ENCODE data around the gene SUGCT. TPM values are rescaled to one million over a fixed set of nuclear protein-coding genes. Genes with fewer than 3 reads are reported as not detected.

The SUGCT gene
- total and polyA plus RNA-seq, 2 of the 13 experiments (the other 11 are each of a cell fraction or from before 2014, with no cell fraction given) = 10.1 to 22.2 TPM

GRCh38 chr7:40866601-40867000, 731.8 kb downstream of the SUGCT start:
- no peak overlapping the region for H3K27ac ChIP-seq (ENCODE audit: extremely low read length, insufficient read depth, low read length)
- ATAC-seq (no peak), FAIRE-seq (no peak), DNase-seq (ENCODE audit: low spot score) (no peak)
- TF ChIP-seq, protein P1, sequence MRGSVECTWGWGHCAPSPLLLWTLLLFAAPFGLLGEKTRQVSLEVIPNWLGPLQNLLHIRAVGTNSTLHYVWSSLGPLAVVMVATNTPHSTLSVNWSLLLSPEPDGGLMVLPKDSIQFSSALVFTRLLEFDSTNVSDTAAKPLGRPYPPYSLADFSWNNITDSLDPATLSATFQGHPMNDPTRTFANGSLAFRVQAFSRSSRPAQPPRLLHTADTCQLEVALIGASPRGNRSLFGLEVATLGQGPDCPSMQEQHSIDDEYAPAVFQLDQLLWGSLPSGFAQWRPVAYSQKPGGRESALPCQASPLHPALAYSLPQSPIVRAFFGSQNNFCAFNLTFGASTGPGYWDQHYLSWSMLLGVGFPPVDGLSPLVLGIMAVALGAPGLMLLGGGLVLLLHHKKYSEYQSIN (CRISPR knock-in tag; IDR thresholded peaks at IDR 0.05; ENCODE audit: borderline replicate concordance) = no peak
- TF ChIP-seq TBL1XR1 (IDR thresholded peaks at IDR 0.05; ENCODE audit: borderline replicate concordance, low read length, partially characterized antibody) (no peak), ZNF251 (CRISPR knock-in tag; IDR thresholded peaks at IDR 0.05) (no peak), RELA (CRISPR knock-in tag; IDR thresholded peaks at IDR 0.05) (no peak), KLF15 (CRISPR knock-in tag; IDR thresholded peaks at IDR 0.05; ENCODE audit: borderline replicate concordance) (no peak), DPF2 (CRISPR knock-in tag; IDR thresholded peaks at IDR 0.05; ENCODE audit: borderline replicate concordance, low read depth) (no peak), MAFG (CRISPR knock-in tag; IDR thresholded peaks at IDR 0.05) (no peak), ZNF101 (CRISPR knock-in tag; IDR thresholded peaks at IDR 0.05; ENCODE audit: borderline replicate concordance, low read depth) (no peak), ISX (CRISPR knock-in tag; conservative IDR thresholded peaks at IDR 0.05) (no peak), TCF12 (IDR thresholded peaks at IDR 0.05) (no peak), TCF12 (CRISPR knock-in tag; IDR thresholded peaks at IDR 0.05) (no peak), SRSF9 (IDR thresholded peaks at IDR 0.05; ENCODE audit: borderline replicate concordance, insufficient read depth, low read depth, low read length, poor library complexity, severe bottlenecking) (no peak), CBX1 (IDR thresholded peaks at IDR 0.05; ENCODE audit: low read depth) (no peak), PRPF4 (IDR thresholded peaks at IDR 0.05; ENCODE audit: low read depth, low read length, poor library complexity, severe bottlenecking) (no peak)
- TF ChIP-seq, protein P2, sequence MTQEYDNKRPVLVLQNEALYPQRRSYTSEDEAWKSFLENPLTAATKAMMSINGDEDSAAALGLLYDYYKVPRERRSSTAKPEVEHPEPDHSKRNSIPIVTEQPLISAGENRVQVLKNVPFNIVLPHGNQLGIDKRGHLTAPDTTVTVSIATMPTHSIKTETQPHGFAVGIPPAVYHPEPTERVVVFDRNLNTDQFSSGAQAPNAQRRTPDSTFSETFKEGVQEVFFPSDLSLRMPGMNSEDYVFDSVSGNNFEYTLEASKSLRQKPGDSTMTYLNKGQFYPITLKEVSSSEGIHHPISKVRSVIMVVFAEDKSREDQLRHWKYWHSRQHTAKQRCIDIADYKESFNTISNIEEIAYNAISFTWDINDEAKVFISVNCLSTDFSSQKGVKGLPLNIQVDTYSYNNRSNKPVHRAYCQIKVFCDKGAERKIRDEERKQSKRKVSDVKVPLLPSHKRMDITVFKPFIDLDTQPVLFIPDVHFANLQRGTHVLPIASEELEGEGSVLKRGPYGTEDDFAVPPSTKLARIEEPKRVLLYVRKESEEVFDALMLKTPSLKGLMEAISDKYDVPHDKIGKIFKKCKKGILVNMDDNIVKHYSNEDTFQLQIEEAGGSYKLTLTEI (CRISPR knock-in tag; conservative IDR thresholded peaks at IDR 0.05) = no peak
- TF ChIP-seq, protein P3, sequence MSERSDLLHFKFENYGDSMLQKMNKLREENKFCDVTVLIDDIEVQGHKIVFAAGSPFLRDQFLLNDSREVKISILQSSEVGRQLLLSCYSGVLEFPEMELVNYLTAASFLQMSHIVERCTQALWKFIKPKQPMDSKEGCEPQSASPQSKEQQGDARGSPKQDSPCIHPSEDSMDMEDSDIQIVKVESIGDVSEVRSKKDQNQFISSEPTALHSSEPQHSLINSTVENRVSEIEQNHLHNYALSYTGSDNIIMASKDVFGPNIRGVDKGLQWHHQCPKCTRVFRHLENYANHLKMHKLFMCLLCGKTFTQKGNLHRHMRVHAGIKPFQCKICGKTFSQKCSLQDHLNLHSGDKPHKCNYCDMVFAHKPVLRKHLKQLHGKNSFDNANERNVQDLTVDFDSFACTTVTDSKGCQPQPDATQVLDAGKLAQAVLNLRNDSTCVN (CRISPR knock-in tag; IDR thresholded peaks at IDR 0.05; ENCODE audit: borderline replicate concordance) = no peak
- TF ChIP-seq, protein P4, sequence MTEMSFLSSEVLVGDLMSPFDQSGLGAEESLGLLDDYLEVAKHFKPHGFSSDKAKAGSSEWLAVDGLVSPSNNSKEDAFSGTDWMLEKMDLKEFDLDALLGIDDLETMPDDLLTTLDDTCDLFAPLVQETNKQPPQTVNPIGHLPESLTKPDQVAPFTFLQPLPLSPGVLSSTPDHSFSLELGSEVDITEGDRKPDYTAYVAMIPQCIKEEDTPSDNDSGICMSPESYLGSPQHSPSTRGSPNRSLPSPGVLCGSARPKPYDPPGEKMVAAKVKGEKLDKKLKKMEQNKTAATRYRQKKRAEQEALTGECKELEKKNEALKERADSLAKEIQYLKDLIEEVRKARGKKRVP (CRISPR knock-in tag; IDR thresholded peaks at IDR 0.05) = no peak
- no peaks in the 10 kb centered on the region for H3K9me3 ChIP-seq (ENCODE audit: low read length)
- no peaks in the 10 kb centered on the region for H3K4me1 ChIP-seq (ENCODE audit: insufficient read depth, low read length)
- WGBS (ENCODE audit: low lambda C conversion rate) = 63% methylated on average over 10 of the region's 10 CpGs
- in situ Hi-C loops (cut with HindIII; ENCODE audit: extremely low pct_ligation_motif_present, low pct_unique_long_range_greater_than_20kb) = no loop called here
- no peak overlapping the region for H2AFZ ChIP-seq (ENCODE audit: low read length)
- CTCF ChIA-PET (ENCODE audit: low intra/inter-chr PET ratio, low total read pairs) = no interaction called here
- no peaks in the 10 kb centered on the region for H3K36me3 ChIP-seq (replicated peaks in 1 of 2; ENCODE audit: control insufficient read depth in 1 of 2, insufficient read depth in 2 of 2, low read length in 2 of 2)
- no peak overlapping the region for H3K9ac ChIP-seq (ENCODE audit: insufficient read depth, low read depth, low read length)
- no peaks in the 10 kb centered on the region for H3K79me2 ChIP-seq (ENCODE audit: insufficient read depth, low read length)
- POLR2A ChIA-PET = no interaction called here
- no peak overlapping the region for H3K4me2 ChIP-seq (ENCODE audit: low read depth, low read length)
- H3K27me3 ChIP-seq (ENCODE audit: control insufficient read depth in 1 of 2, insufficient read depth in 2 of 2, low read length in 2 of 2) = no peaks in the 10 kb centered on the region
- H3K4me3 ChIP-seq (replicated peaks in 1 of 3; ENCODE audit: insufficient read depth in 1 of 3, low read depth in 2 of 3, low read length in 3 of 3) = no peak overlapping the region
- BruUV-seq (replicated peaks) = no TSS peak
- intact Hi-C loops (cut with micrococcal nuclease; ENCODE audit: unreplicated experiment) = no loop called here
- no peaks in the 10 kb centered on the region for H4K20me1 ChIP-seq (ENCODE audit: insufficient read depth, low read length)
